ENCODE results near the gene SPON1.

GRCh38 chr11:14218728-14219127 lies 256.2 kb downstream of the SPON1 start:
- TF ChIP-seq EZH2 (IDR thresholded peaks at IDR 0.05; ENCODE audit: borderline replicate concordance, low read length): no peak
- TF ChIP-seq, protein P1, sequence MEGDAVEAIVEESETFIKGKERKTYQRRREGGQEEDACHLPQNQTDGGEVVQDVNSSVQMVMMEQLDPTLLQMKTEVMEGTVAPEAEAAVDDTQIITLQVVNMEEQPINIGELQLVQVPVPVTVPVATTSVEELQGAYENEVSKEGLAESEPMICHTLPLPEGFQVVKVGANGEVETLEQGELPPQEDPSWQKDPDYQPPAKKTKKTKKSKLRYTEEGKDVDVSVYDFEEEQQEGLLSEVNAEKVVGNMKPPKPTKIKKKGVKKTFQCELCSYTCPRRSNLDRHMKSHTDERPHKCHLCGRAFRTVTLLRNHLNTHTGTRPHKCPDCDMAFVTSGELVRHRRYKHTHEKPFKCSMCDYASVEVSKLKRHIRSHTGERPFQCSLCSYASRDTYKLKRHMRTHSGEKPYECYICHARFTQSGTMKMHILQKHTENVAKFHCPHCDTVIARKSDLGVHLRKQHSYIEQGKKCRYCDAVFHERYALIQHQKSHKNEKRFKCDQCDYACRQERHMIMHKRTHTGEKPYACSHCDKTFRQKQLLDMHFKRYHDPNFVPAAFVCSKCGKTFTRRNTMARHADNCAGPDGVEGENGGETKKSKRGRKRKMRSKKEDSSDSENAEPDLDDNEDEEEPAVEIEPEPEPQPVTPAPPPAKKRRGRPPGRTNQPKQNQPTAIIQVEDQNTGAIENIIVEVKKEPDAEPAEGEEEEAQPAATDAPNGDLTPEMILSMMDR (IDR thresholded peaks at IDR 0.05; ENCODE audit: low read length): no peak

Data from OCI-LY1 (cell line).